ENCODE results near the gene PARD6B. TPM values are rescaled to one million over a fixed set of nuclear protein-coding genes. Genes with fewer than 3 reads are reported as not detected.

PARD6B gene
- polyA plus RNA-seq, 1 donor, result 10.9 TPM

DNA sequence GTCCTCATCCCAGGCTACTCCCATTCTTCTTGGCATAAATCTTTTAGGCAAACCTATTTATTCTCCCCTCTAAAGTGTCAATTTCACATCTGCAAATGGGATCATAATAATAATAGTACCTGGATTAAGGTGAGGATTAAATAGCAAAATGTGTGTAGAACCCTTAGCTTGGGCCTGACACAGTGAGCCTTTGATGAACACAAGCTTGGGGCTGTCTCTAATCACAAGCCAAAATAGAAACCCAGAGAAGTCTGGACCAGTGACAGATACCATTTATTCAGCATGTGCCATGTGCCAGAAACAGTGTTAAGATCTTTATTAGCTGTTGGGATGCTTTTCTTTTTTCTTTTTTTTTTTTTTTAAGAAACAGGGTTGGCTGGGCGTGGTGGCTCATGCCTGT, 14.9 kb upstream of the PARD6B start:
- Histone ChIP-seq H3K4me1 (ENCODE audit: control insufficient read depth, insufficient read depth, low read length) (no peaks in the 10 kb centered on the region), H3K36me3 (ENCODE audit: control insufficient read depth, insufficient read depth, low read length) (no peaks in the 10 kb centered on the region), H3K27ac (ENCODE audit: low read length) (no peak overlapping the region), H3K4me3 (ENCODE audit: low read length) (no peak overlapping the region), H3K9me3 (ENCODE audit: control insufficient read depth, low read depth, low read length) (no peaks in the 10 kb centered on the region), H3K27me3 (ENCODE audit: control insufficient read depth, insufficient read depth, low read length) (no peaks in the 10 kb centered on the region)
- DNase-seq, result no peak
- WGBS (ENCODE audit: insufficient coverage, low lambda C conversion rate), result no CpG with 5 or more reads among the region's 1 CpG

DNA sequence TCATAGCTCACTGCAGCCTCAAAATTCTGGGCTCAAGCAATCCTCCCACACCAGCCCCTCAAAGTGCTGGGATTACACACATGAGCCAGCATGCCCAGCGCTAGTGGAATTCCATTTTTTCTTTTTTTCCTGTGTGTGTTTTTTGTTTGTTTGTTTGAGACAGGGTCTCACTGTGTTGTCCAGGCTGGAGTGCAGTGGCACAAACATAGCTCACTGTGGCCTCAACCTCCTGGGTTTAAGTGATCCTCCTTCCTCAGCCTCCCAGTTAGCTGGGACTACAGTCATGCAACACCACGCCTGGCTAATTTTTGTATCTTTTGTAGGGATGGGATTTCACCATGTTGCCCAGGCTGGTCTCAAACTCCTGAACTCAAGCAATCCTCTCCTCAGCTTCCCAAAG, 14.1 kb upstream of the PARD6B start:
- H3K9me3 ChIP-seq (ENCODE audit: control insufficient read depth, low read depth, low read length), result no peaks in the 10 kb centered on the region
- H3K27ac ChIP-seq (ENCODE audit: low read length), result no peak overlapping the region
- no peaks in the 10 kb centered on the region for H3K36me3 ChIP-seq (ENCODE audit: control insufficient read depth, insufficient read depth, low read length)
- no peak overlapping the region for H3K4me3 ChIP-seq (ENCODE audit: low read length)
- WGBS (ENCODE audit: insufficient coverage, low lambda C conversion rate), result no CpG with 5 or more reads among the region's 2 CpGs
- H3K4me1 ChIP-seq (ENCODE audit: control insufficient read depth, insufficient read depth, low read length), result no peaks in the 10 kb centered on the region
- H3K27me3 ChIP-seq (ENCODE audit: control insufficient read depth, insufficient read depth, low read length), result no peaks in the 10 kb centered on the region
- no peak for DNase-seq

- H3K4me3 ChIP-seq (ENCODE audit: low read length), result no peak overlapping the region
- H3K9me3 ChIP-seq (ENCODE audit: control insufficient read depth, low read depth, low read length), result no peaks in the 10 kb centered on the region
- H3K4me1 ChIP-seq (ENCODE audit: control insufficient read depth, insufficient read depth, low read length), result no peaks in the 10 kb centered on the region
- H3K27ac ChIP-seq (ENCODE audit: low read length), result no peak overlapping the region
- no peaks in the 10 kb centered on the region for H3K36me3 ChIP-seq (ENCODE audit: control insufficient read depth, insufficient read depth, low read length)
- no peaks in the 10 kb centered on the region for H3K27me3 ChIP-seq (ENCODE audit: control insufficient read depth, insufficient read depth, low read length)
- DNase-seq, result no peak
- 59% methylated on average over 3 of the region's 13 CpGs for WGBS (ENCODE audit: insufficient coverage, low lambda C conversion rate)
These were observed 13.2 kb upstream of the PARD6B start for GRCh38 chr20:50717974-50718761.

GRCh38 chr20:50719328-50719727, 12.1 kb upstream of the PARD6B start:
- no peaks in the 10 kb centered on the region for H3K9me3 ChIP-seq (ENCODE audit: control insufficient read depth, low read depth, low read length)
- H3K27me3 ChIP-seq (ENCODE audit: control insufficient read depth, insufficient read depth, low read length), result no peaks in the 10 kb centered on the region
- H3K27ac ChIP-seq (ENCODE audit: low read length), result no peak overlapping the region
- no peaks in the 10 kb centered on the region for H3K36me3 ChIP-seq (ENCODE audit: control insufficient read depth, insufficient read depth, low read length)
- no peaks in the 10 kb centered on the region for H3K4me1 ChIP-seq (ENCODE audit: control insufficient read depth, insufficient read depth, low read length)
- no peak overlapping the region for H3K4me3 ChIP-seq (ENCODE audit: low read length)
- DNase-seq, result no peak
- no CpG with 5 or more reads among the region's 4 CpGs for WGBS (ENCODE audit: insufficient coverage, low lambda C conversion rate)

GRCh38 chr20:50720026-50720425, 11.4 kb upstream of the PARD6B start:
- peaks cover 6% of the 10 kb centered on the region for H3K4me1 ChIP-seq (ENCODE audit: control insufficient read depth, insufficient read depth, low read length)
- H3K27me3 ChIP-seq (ENCODE audit: control insufficient read depth, insufficient read depth, low read length), result no peaks in the 10 kb centered on the region
- no peaks in the 10 kb centered on the region for H3K36me3 ChIP-seq (ENCODE audit: control insufficient read depth, insufficient read depth, low read length)
- H3K9me3 ChIP-seq (ENCODE audit: control insufficient read depth, low read depth, low read length), result no peaks in the 10 kb centered on the region
- DNase-seq, result no peak
- WGBS (ENCODE audit: insufficient coverage, low lambda C conversion rate), result 80% methylated on average over 3 of the region's 5 CpGs
- H3K27ac ChIP-seq (ENCODE audit: low read length), result no peak overlapping the region
- no peak overlapping the region for H3K4me3 ChIP-seq (ENCODE audit: low read length)

DNA sequence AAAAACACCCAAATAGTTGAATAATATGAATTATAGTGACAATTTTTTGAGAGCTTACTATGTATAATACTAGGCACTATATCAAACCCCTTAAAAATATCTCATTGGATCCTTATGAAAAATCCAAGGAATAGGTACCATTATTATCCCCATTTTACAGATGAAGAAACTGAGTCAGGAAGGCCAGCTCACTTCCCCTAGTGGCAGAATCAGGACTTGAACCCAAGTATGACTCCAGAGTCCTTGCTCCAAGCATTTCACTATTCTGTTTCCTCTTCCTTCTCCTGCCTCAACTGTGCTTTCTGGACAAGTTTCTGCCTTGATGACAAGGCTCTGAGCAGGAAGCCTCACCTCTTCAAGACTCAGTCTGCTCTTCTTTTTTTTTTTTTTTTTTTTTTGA, 10.8 kb upstream of the PARD6B start:
- Histone ChIP-seq H3K9me3 (ENCODE audit: control insufficient read depth, low read depth, low read length) (no peaks in the 10 kb centered on the region), H3K4me3 (ENCODE audit: low read length) (no peak overlapping the region), H3K4me1 (ENCODE audit: control insufficient read depth, insufficient read depth, low read length) (peaks cover 10% of the 10 kb centered on the region), H3K27ac (ENCODE audit: low read length) (no peak overlapping the region), H3K36me3 (ENCODE audit: control insufficient read depth, insufficient read depth, low read length) (no peaks in the 10 kb centered on the region), H3K27me3 (ENCODE audit: control insufficient read depth, insufficient read depth, low read length) (no peaks in the 10 kb centered on the region)
- DNase-seq, result no peak

- peaks cover 17% of the 10 kb centered on the region for H3K4me1 ChIP-seq (ENCODE audit: control insufficient read depth, insufficient read depth, low read length)
- no peak overlapping the region for H3K4me3 ChIP-seq (ENCODE audit: low read length)
- H3K36me3 ChIP-seq (ENCODE audit: control insufficient read depth, insufficient read depth, low read length), result no peaks in the 10 kb centered on the region
- no peak for DNase-seq
- no CpG with 5 or more reads among the region's 9 CpGs for WGBS (ENCODE audit: insufficient coverage, low lambda C conversion rate)
- H3K27ac ChIP-seq (ENCODE audit: low read length), result no peak overlapping the region
- H3K27me3 ChIP-seq (ENCODE audit: control insufficient read depth, insufficient read depth, low read length), result no peaks in the 10 kb centered on the region
- no peaks in the 10 kb centered on the region for H3K9me3 ChIP-seq (ENCODE audit: control insufficient read depth, low read depth, low read length)
These were observed 9.5 kb upstream of the PARD6B start for GRCh38 chr20:50721881-50722281.

GRCh38 chr20:50722424-50723155, 8.8 kb upstream of the PARD6B start:
- Histone ChIP-seq H3K4me3 (ENCODE audit: low read length) (no peak overlapping the region), H3K27ac (ENCODE audit: low read length) (no peak overlapping the region), H3K9me3 (ENCODE audit: control insufficient read depth, low read depth, low read length) (no peaks in the 10 kb centered on the region), H3K36me3 (ENCODE audit: control insufficient read depth, insufficient read depth, low read length) (no peaks in the 10 kb centered on the region), H3K27me3 (ENCODE audit: control insufficient read depth, insufficient read depth, low read length) (no peaks in the 10 kb centered on the region), H3K4me1 (ENCODE audit: control insufficient read depth, insufficient read depth, low read length) (peaks cover 24% of the 10 kb centered on the region)
- WGBS (ENCODE audit: insufficient coverage, low lambda C conversion rate), result 100% methylated on average over 3 of the region's 10 CpGs
- no peak for DNase-seq

DNA sequence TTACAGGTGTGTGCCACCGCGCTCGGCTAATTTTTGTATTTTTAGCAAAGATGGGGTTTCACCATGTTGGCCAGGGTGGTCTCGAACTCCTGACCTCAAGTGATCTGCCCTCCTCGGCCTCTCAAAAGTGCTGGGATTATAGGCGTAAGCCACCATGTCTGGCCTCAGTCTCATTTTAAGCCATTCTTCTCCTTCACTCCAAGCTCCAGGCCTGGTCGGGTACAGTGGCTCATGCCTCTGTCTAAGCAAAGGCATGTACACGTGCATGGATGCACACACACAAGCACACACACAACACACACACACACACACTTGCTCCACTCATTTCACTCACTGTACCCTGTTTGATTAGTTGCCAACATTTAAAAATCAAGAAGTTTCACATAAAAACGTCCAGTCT, 7.7 kb upstream of the PARD6B start:
- Histone ChIP-seq H3K4me3 (ENCODE audit: low read length) (no peak overlapping the region), H3K27me3 (ENCODE audit: control insufficient read depth, insufficient read depth, low read length) (no peaks in the 10 kb centered on the region), H3K9me3 (ENCODE audit: control insufficient read depth, low read depth, low read length) (no peaks in the 10 kb centered on the region), H3K27ac (ENCODE audit: low read length) (no peak overlapping the region), H3K4me1 (ENCODE audit: control insufficient read depth, insufficient read depth, low read length) (peaks cover 31% of the 10 kb centered on the region), H3K36me3 (ENCODE audit: control insufficient read depth, insufficient read depth, low read length) (no peaks in the 10 kb centered on the region)
- no peak for DNase-seq
- no CpG with 5 or more reads among the region's 9 CpGs for WGBS (ENCODE audit: insufficient coverage, low lambda C conversion rate)

DNA sequence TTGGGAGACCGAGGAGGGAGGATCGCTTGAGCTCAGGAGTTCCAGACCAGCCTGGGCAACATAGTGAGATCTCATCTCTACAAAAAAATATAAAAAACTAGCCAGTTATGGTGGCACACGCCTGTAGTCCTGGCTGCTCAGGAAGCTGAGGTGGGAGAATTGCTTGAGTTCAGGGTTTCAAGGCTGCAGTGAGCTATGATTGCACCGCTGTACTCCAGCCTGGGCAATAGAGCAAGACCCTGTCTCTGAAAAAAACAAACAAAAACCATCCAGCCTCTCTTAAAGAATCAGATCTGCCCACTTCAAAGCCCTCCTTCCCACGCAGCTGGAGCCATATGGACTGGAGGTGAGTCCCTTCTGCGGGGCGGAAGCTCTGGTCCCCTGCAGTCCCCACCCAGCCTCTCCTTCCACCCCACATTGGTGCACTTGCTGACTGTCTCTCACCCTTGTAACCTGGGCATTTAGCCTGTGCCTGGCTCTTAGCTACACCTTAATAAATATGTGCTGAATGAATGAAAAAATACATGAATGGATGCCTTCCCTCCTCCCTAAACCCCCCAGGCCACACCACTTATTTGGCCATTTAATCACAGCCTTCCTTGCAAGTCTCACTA, 7.2 kb upstream of the PARD6B start:
- Histone ChIP-seq H3K4me1 (ENCODE audit: control insufficient read depth, insufficient read depth, low read length) (peaks cover 37% of the 10 kb centered on the region), H3K27ac (ENCODE audit: low read length) (peak overlapping the region; percentile 11), H3K36me3 (ENCODE audit: control insufficient read depth, insufficient read depth, low read length) (no peaks in the 10 kb centered on the region), H3K4me3 (ENCODE audit: low read length) (no peak overlapping the region), H3K9me3 (ENCODE audit: control insufficient read depth, low read depth, low read length) (no peaks in the 10 kb centered on the region), H3K27me3 (ENCODE audit: control insufficient read depth, insufficient read depth, low read length) (no peaks in the 10 kb centered on the region)
- no peak for DNase-seq
- WGBS (ENCODE audit: insufficient coverage, low lambda C conversion rate), result no CpG with 5 or more reads among the region's 7 CpGs
